Panc1 (cell line): ENCODE measurements around the gene AK4.

Experiments used
- POLR2AphosphoS5 ChIP-seq: IDR thresholded peaks from 2 replicates; pipeline ENCODE4 v1.6.1; 2012; ENCODE audit warnings: mild to moderate bottlenecking, low read depth, low read length, moderate library complexity
- TF ChIP-seq, protein P1 (sequence below): fragments of 450-650 bp; IDR thresholded peaks from 2 replicates; pipeline ENCODE4 v1.5.1; 2017; ENCODE audit warnings: mild to moderate bottlenecking

DNA sequence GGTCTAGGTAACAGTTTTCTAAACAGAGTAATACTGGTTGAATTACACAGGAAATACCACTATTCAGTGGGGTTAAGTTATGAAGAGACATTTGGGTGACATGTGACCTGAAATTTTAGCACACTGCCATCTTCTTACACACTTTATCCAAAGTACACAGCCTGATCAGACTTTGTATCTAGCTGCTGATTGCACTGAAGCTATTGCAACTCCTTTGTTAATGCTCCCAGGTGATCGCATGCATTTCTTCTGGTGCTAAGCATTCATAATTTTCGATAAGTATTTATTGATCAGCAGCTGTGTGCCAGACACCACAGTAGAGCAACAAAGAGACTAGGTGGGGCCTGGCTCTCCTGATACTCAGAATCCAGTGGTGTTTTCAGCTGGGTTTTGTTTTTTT is 52.4 kb downstream of the AK4 start:
- TF ChIP-seq, protein P1, sequence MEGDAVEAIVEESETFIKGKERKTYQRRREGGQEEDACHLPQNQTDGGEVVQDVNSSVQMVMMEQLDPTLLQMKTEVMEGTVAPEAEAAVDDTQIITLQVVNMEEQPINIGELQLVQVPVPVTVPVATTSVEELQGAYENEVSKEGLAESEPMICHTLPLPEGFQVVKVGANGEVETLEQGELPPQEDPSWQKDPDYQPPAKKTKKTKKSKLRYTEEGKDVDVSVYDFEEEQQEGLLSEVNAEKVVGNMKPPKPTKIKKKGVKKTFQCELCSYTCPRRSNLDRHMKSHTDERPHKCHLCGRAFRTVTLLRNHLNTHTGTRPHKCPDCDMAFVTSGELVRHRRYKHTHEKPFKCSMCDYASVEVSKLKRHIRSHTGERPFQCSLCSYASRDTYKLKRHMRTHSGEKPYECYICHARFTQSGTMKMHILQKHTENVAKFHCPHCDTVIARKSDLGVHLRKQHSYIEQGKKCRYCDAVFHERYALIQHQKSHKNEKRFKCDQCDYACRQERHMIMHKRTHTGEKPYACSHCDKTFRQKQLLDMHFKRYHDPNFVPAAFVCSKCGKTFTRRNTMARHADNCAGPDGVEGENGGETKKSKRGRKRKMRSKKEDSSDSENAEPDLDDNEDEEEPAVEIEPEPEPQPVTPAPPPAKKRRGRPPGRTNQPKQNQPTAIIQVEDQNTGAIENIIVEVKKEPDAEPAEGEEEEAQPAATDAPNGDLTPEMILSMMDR = no peak
- no peak for TF ChIP-seq POLR2AphosphoS5
